ENCODE results near the gene MAP2K4. TPM values are rescaled to one million over a fixed set of nuclear protein-coding genes. Genes with fewer than 3 reads are reported as not detected.

Gene MAP2K4
- total RNA-seq, 1 experiment from 2014 or later: 41.2 TPM

- ChIA-PET CTCF (no interaction called here), POLR2A (ENCODE audit: low non-redundant PET) (no interaction called here)
- Histone ChIP-seq H3K9me3 (ENCODE audit: low read depth, low read length, poor library complexity, severe bottlenecking) (no peaks in the 10 kb centered on the region), H3K4me1 (ENCODE audit: insufficient read depth, low read length, poor library complexity, severe bottlenecking) (no peaks in the 10 kb centered on the region), H3K4me3 (ENCODE audit: low read depth, low read length, poor library complexity, severe bottlenecking) (no peak overlapping the region), H3K27ac (ENCODE audit: low read depth, low read length, poor library complexity, severe bottlenecking) (no peak overlapping the region), H3K27me3 (replicated peaks; ENCODE audit: insufficient read depth, low read depth, low read length, poor library complexity) (no peaks in the 10 kb centered on the region), H3K36me3 (ENCODE audit: insufficient read depth, low read length, poor library complexity, severe bottlenecking) (no peaks in the 10 kb centered on the region)
- TF ChIP-seq EZH2 (IDR thresholded peaks at IDR 0.05; ENCODE audit: borderline replicate concordance, low read depth, low read length, poor library complexity, severe bottlenecking): no peak
- TF ChIP-seq CTCF (conservative IDR thresholded peaks at IDR 0.05; ENCODE audit: low read depth, low read length): no peak
- intact Hi-C loops (cut with micrococcal nuclease; ENCODE audit: unreplicated experiment): no loop called here
- no peak for DNase-seq (ENCODE audit: low spot score)
- BruUV-seq (replicated peaks): no TSS peak
Observed at GRCh38 chr17:12037970-12038369, 17.3 kb downstream of the MAP2K4 start.

- no peak overlapping the region for H3K27ac ChIP-seq (ENCODE audit: low read depth, low read length, poor library complexity, severe bottlenecking)
- intact Hi-C loops (cut with micrococcal nuclease; ENCODE audit: unreplicated experiment): no loop called here
- TF ChIP-seq CTCF (conservative IDR thresholded peaks at IDR 0.05; ENCODE audit: low read depth, low read length) (no peak), EZH2 (IDR thresholded peaks at IDR 0.05; ENCODE audit: borderline replicate concordance, low read depth, low read length, poor library complexity, severe bottlenecking) (no peak)
- H3K4me1 ChIP-seq (ENCODE audit: insufficient read depth, low read length, poor library complexity, severe bottlenecking): no peaks in the 10 kb centered on the region
- no peaks in the 10 kb centered on the region for H3K27me3 ChIP-seq (replicated peaks; ENCODE audit: insufficient read depth, low read depth, low read length, poor library complexity)
- POLR2A ChIA-PET (ENCODE audit: low non-redundant PET): no interaction called here
- DNase-seq (ENCODE audit: low spot score): no peak
- CTCF ChIA-PET: no interaction called here
- no peaks in the 10 kb centered on the region for H3K36me3 ChIP-seq (ENCODE audit: insufficient read depth, low read length, poor library complexity, severe bottlenecking)
- no TSS peak for BruUV-seq (replicated peaks)
- H3K9me3 ChIP-seq (ENCODE audit: low read depth, low read length, poor library complexity, severe bottlenecking): no peaks in the 10 kb centered on the region
- no peak overlapping the region for H3K4me3 ChIP-seq (ENCODE audit: low read depth, low read length, poor library complexity, severe bottlenecking)
Observed at GRCh38 chr17:12040478-12040877, 19.8 kb downstream of the MAP2K4 start.

GRCh38 chr17:12041312-12041711 is 20.6 kb downstream of the MAP2K4 start:
- no peaks in the 10 kb centered on the region for H3K9me3 ChIP-seq (ENCODE audit: low read depth, low read length, poor library complexity, severe bottlenecking)
- H3K4me3 ChIP-seq (ENCODE audit: low read depth, low read length, poor library complexity, severe bottlenecking): no peak overlapping the region
- BruUV-seq (replicated peaks): no TSS peak
- POLR2A ChIA-PET (ENCODE audit: low non-redundant PET): no interaction called here
- intact Hi-C loops (cut with micrococcal nuclease; ENCODE audit: unreplicated experiment): no loop called here
- no peaks in the 10 kb centered on the region for H3K36me3 ChIP-seq (ENCODE audit: insufficient read depth, low read length, poor library complexity, severe bottlenecking)
- H3K4me1 ChIP-seq (ENCODE audit: insufficient read depth, low read length, poor library complexity, severe bottlenecking): peaks cover 1% of the 10 kb centered on the region
- H3K27ac ChIP-seq (ENCODE audit: low read depth, low read length, poor library complexity, severe bottlenecking): no peak overlapping the region
- no peaks in the 10 kb centered on the region for H3K27me3 ChIP-seq (replicated peaks; ENCODE audit: insufficient read depth, low read depth, low read length, poor library complexity)
- TF ChIP-seq EZH2 (IDR thresholded peaks at IDR 0.05; ENCODE audit: borderline replicate concordance, low read depth, low read length, poor library complexity, severe bottlenecking) (no peak), CTCF (conservative IDR thresholded peaks at IDR 0.05; ENCODE audit: low read depth, low read length) (no peak)
- peak; percentile 28 for DNase-seq (ENCODE audit: low spot score)
- CTCF ChIA-PET: no interaction called here
